ENCODE data around the gene OCA2. TPM values are rescaled to one million over a fixed set of nuclear protein-coding genes. Genes with fewer than 3 reads are reported as not detected.

The OCA2 gene
- total and polyA plus RNA-seq, 2 of the 8 experiments (the other 6 are each of a cell fraction or from before 2014, with no cell fraction given): 0.20 TPM

- FAIRE-seq (no peak), DNase-seq (ENCODE audit: low read depth in 1 of 2, low spot score in 2 of 2) (no peak)
- Histone ChIP-seq H4K5ac (ENCODE audit: insufficient read length, low read depth, low read length) (no peak overlapping the region), H2AFZ (ENCODE audit: low read length) (no peak overlapping the region), H3K18ac (ENCODE audit: extremely low read depth, low read length) (no peak overlapping the region; the same call in 1 of the 2 replicates), H3K9me3 (ENCODE audit: insufficient read depth in 2 of 2, low read depth in 1 of 2, low read length in 1 of 2) (no peaks in the 10 kb centered on the region), H3K79me2 (ENCODE audit: control insufficient read depth in 1 of 2, insufficient read depth in 2 of 2, low read length in 2 of 2) (no peaks in the 10 kb centered on the region), H2BK20ac (ENCODE audit: low read length) (no peak overlapping the region), H3K4me1 (replicated peaks in 1 of 4; ENCODE audit: control insufficient read depth in 3 of 4, insufficient read depth in 4 of 4, low read length in 3 of 4) (peaks cover 0 to 29% (median 9%) of the 10 kb centered on the region in 4 experiments; a peak in 5 of 7 replicates), H2BK120ac (replicated peaks; ENCODE audit: low read depth, low read length) (no peak overlapping the region), H4K8ac (ENCODE audit: extremely low read depth, insufficient read depth, low read length) (no peak overlapping the region), H2BK15ac (ENCODE audit: low read length) (peak overlapping the region; percentile 92; the same call in 1 of the 2 replicates), H3K4me2 (ENCODE audit: insufficient read depth in 1 of 2, low read depth in 2 of 2, low read length in 2 of 2) (peak overlapping the region; percentile 70 to 78), H3K9ac (replicated peaks in 1 of 4; ENCODE audit: extremely low read depth in 1 of 4, low read depth in 3 of 4, low read length in 3 of 4) (no peak overlapping the region), H3K27me3 (replicated peaks in 1 of 4; ENCODE audit: control insufficient read depth in 3 of 4, extremely low read depth in 1 of 4, insufficient read depth in 3 of 4, low read length in 3 of 4) (peaks cover 43 to 88% (median 76%) of the 10 kb centered on the region in 4 experiments), H3K4me3 (ENCODE audit: extremely low read depth in 1 of 4, insufficient read depth in 2 of 4, low read depth in 3 of 4, low read length in 4 of 4) (peak overlapping the region in 1 of 4 experiments; percentile 54; a peak in 3 of 8 replicates), H2AK5ac (ENCODE audit: low read depth, low read length) (no peak overlapping the region), H4K91ac (replicated peaks; ENCODE audit: insufficient read length, low read length) (no peak overlapping the region), H3K14ac (ENCODE audit: insufficient read length) (no peak overlapping the region), H3K23me2 (ENCODE audit: low read depth, low read length) (peaks cover 40% of the 10 kb centered on the region), H3K79me1 (ENCODE audit: low read depth, low read length) (no peaks in the 10 kb centered on the region; the same call in 1 of the 2 replicates), H3K56ac (replicated peaks; ENCODE audit: insufficient read length, low read depth, low read length) (no peak overlapping the region), H4K20me1 (replicated peaks in 1 of 2; ENCODE audit: control insufficient read depth in 1 of 2, insufficient read depth in 2 of 2, low read length in 2 of 2) (peaks cover 0 to 20% of the 10 kb centered on the region in 2 experiments), H2BK12ac (ENCODE audit: low read depth, low read length) (no peak overlapping the region), H2BK5ac (ENCODE audit: low read depth, low read length) (no peak overlapping the region), H3K4ac (replicated peaks; ENCODE audit: insufficient read length, low read depth, low read length) (no peak overlapping the region), H3K23ac (ENCODE audit: insufficient read length) (no peak overlapping the region), H3K36me3 (ENCODE audit: control insufficient read depth in 2 of 4, insufficient read depth in 4 of 4, low read length in 3 of 4) (peaks cover 0 to 3% (median 0%) of the 10 kb centered on the region in 4 experiments; a peak in 1 of 8 replicates), H3K27ac (ENCODE audit: low read depth, low read length) (no peak overlapping the region)
- ChIA-PET CTCF (ENCODE audit: partially characterized antibody) (interaction anchor here (0.8 to 3.8 kb wide), 8 partner anchors 9 to 1125 kb away, joined by 3 to 16 read pairs (median 8); no protein-coding TSS in a partner anchor), POLR2A (ENCODE audit: partially characterized antibody) (no interaction called here)
- 66% methylated on average over 11 of the region's 11 CpGs; no CpG with 5 or more reads in 1 of the 2 experiments for WGBS, 2 experiments (ENCODE audit: extremely low coverage in 1 of 2, insufficient coverage in 1 of 2, insufficient read length in 1 of 2, insufficient replicate concordance in 2 of 2, low coverage in 1 of 2, low lambda C conversion rate in 2 of 2, missing lambda C conversion rate in 1 of 2)
- TF ChIP-seq SP2 (IDR thresholded peaks at IDR 0.05; ENCODE audit: low read length): no peak
- no peak for TF ChIP-seq POLR2A (IDR thresholded peaks at IDR 0.05; ENCODE audit: control extremely low read depth in 1 of 2, low read depth in 2 of 2, low read length in 2 of 2)
- no peak for TF ChIP-seq GTF2F1 (IDR thresholded peaks at IDR 0.05; ENCODE audit: borderline replicate concordance, low read depth, low read length)
- TF ChIP-seq TEAD4 (IDR thresholded peaks at IDR 0.05; ENCODE audit: low read depth, low read length): no peak
- no peak for TF ChIP-seq SP1 (IDR thresholded peaks at IDR 0.05; ENCODE audit: low read depth, low read length)
- no peak for TF ChIP-seq CBX5 (IDR thresholded peaks at IDR 0.05; ENCODE audit: low read depth, low read length)
- TF ChIP-seq EP300 (IDR thresholded peaks at IDR 0.05; ENCODE audit: borderline replicate concordance in 1 of 2, low read depth in 2 of 2, low read length in 2 of 2): no peak
- TF ChIP-seq ATF2 (IDR thresholded peaks at IDR 0.05; ENCODE audit: low read length): no peak
- no peak for TF ChIP-seq TCF12 (IDR thresholded peaks at IDR 0.05; ENCODE audit: low read depth, low read length)
- no peak for TF ChIP-seq CREB1 (IDR thresholded peaks at IDR 0.05)
- no peak for TF ChIP-seq BRCA1 (IDR thresholded peaks at IDR 0.05; ENCODE audit: low read depth, low read length)
- TF ChIP-seq USF2 (IDR thresholded peaks at IDR 0.05; ENCODE audit: low read length): no peak
These were observed 752 bp downstream of the OCA2 start for GRCh38 chr15:28098360-28098765.

Data from H1 (cell line).